RWPE2 (cell line): ENCODE measurements around the gene PAPPA.

Experiments used
- ATAC-seq: fragments of 200-7000 bp; cut with Tn5 transposase; 3 replicates; pipeline ENCODE4 v1.9.1; 2021; ENCODE audit warnings: low read depth
- DNase-seq: peaks from one replicate; pipeline ENCODE4 v3.0.0-alpha.2; 2020; ENCODE audit warnings: low spot score
- H3K27ac ChIP-seq: fragments of 450-650 bp; 2 replicates; pipeline ENCODE4 v1.5.1; 2017; ENCODE audit warnings: mild to moderate bottlenecking; ENCODE audit not compliant: poor library complexity, severe bottlenecking
- H3K27me3 ChIP-seq: fragments of 250-450 bp; sonication (Bioruptor Pico); 2 replicates; pipeline ENCODE4 v1.5.1; 2021; ENCODE audit warnings: mild to moderate bottlenecking, moderate library complexity; ENCODE audit not compliant: insufficient read depth, poor library complexity, severe bottlenecking
- H3K36me3 ChIP-seq: fragments of 250-450 bp; sonication (Bioruptor Pico); 2 replicates; pipeline ENCODE4 v1.5.1; 2020; ENCODE audit warnings: low read depth, mild to moderate bottlenecking, moderate library complexity
- H3K4me1 ChIP-seq: fragments of 250-450 bp; sonication (Bioruptor Pico); 2 replicates; pipeline ENCODE4 v1.5.1; 2021; ENCODE audit warnings: mild to moderate bottlenecking, moderate library complexity; ENCODE audit not compliant: insufficient read depth, poor library complexity, severe bottlenecking
- H3K4me3 ChIP-seq: fragments of 250-450 bp; sonication (Bioruptor Pico); 2 replicates; pipeline ENCODE4 v1.5.1; 2021; ENCODE audit warnings: mild to moderate bottlenecking, moderate library complexity; ENCODE audit not compliant: severe bottlenecking
- H3K9me3 ChIP-seq: fragments of 250-450 bp; sonication (Bioruptor Pico); 2 replicates; pipeline ENCODE4 v1.5.1; 2021; ENCODE audit warnings: mild to moderate bottlenecking, moderate library complexity; ENCODE audit not compliant: severe bottlenecking
- CTCF ChIP-seq: fragments of 450-650 bp; IDR thresholded peaks from one replicate; pipeline ENCODE4 v1.5.1; 2017; ENCODE audit warnings: mild to moderate bottlenecking, moderate library complexity; ENCODE audit not compliant: poor library complexity, severe bottlenecking

PAPPA gene

GRCh38 chr9:116405321-116405720 is 251.7 kb downstream of the PAPPA start:
- H3K4me3 ChIP-seq = no peak overlapping the region
- no peak for TF ChIP-seq CTCF
- no peak for ATAC-seq
- H3K4me1 ChIP-seq = no peaks in the 10 kb centered on the region
- H3K27me3 ChIP-seq = no peaks in the 10 kb centered on the region
- H3K9me3 ChIP-seq = no peaks in the 10 kb centered on the region
- no peak for DNase-seq
- H3K36me3 ChIP-seq = no peaks in the 10 kb centered on the region
- H3K27ac ChIP-seq = no peak overlapping the region

- Histone ChIP-seq H3K4me3 (no peak overlapping the region), H3K36me3 (no peaks in the 10 kb centered on the region), H3K9me3 (no peaks in the 10 kb centered on the region), H3K27ac (no peak overlapping the region), H3K27me3 (no peaks in the 10 kb centered on the region), H3K4me1 (no peaks in the 10 kb centered on the region)
- DNase-seq (no peak), ATAC-seq (no peak)
- TF ChIP-seq CTCF = no peak
Observed at GRCh38 chr9:116406469-116406868, 252.9 kb downstream of the PAPPA start.

GRCh38 chr9:116409129-116409528 is 255.5 kb downstream of the PAPPA start:
- no peaks in the 10 kb centered on the region for H3K27me3 ChIP-seq
- no peak overlapping the region for H3K4me3 ChIP-seq
- H3K27ac ChIP-seq = no peak overlapping the region
- no peak for TF ChIP-seq CTCF
- no peaks in the 10 kb centered on the region for H3K9me3 ChIP-seq
- no peaks in the 10 kb centered on the region for H3K4me1 ChIP-seq
- ATAC-seq (no peak), DNase-seq (no peak)
- H3K36me3 ChIP-seq = no peaks in the 10 kb centered on the region

- Histone ChIP-seq H3K4me3 (no peak overlapping the region), H3K27me3 (no peaks in the 10 kb centered on the region), H3K4me1 (no peaks in the 10 kb centered on the region), H3K36me3 (no peaks in the 10 kb centered on the region), H3K27ac (no peak overlapping the region), H3K9me3 (no peaks in the 10 kb centered on the region)
- no peak for TF ChIP-seq CTCF
- no peak for DNase-seq
- ATAC-seq = no peak
Observed at GRCh38 chr9:116409638-116410037, 256.0 kb downstream of the PAPPA start.

- Histone ChIP-seq H3K4me3 (no peak overlapping the region), H3K4me1 (no peaks in the 10 kb centered on the region), H3K36me3 (no peaks in the 10 kb centered on the region), H3K27ac (no peak overlapping the region), H3K27me3 (no peaks in the 10 kb centered on the region), H3K9me3 (no peaks in the 10 kb centered on the region)
- TF ChIP-seq CTCF = no peak
- ATAC-seq = no peak
- no peak for DNase-seq
Observed at GRCh38 chr9:116411506-116411905, 257.9 kb downstream of the PAPPA start.
